ENCODE results near the gene ZNF827.

DNA sequence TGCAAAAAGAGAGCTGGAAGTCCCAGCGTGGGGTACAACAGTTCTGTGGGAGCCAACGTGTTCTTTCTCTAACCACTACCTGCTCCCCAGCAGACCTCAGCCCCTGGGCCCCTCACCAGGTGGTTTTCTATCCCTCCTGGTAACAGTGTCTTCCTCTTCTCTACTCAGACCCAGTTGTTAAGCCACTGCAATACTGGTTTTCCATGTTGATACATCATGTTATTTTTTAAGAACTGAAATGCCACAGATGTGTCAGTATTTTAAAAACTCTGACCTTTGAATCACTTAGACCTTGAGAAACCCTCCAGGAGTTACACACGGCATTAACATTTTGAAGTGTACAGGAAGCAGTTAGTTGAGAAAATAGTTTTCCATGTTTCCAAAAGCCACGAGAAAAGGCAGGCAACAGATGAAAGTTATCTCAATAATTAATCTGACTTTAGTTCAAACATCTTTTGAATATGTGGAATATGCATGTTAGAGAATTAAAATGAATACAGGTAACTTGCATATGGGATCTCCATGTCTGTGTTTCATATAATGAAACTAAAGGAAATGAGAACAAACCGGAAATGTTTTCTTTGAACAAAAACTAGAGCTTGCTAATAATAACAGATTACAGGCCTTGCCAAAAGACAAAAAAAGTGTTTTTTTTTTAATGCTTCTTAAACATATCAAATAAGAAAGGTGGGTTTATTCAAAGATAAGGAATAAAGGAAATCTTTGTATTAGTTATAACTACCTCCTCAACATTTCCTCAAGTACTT lies 108.8 kb downstream of the ZNF827 start:
- TF ChIP-seq, protein P1, sequence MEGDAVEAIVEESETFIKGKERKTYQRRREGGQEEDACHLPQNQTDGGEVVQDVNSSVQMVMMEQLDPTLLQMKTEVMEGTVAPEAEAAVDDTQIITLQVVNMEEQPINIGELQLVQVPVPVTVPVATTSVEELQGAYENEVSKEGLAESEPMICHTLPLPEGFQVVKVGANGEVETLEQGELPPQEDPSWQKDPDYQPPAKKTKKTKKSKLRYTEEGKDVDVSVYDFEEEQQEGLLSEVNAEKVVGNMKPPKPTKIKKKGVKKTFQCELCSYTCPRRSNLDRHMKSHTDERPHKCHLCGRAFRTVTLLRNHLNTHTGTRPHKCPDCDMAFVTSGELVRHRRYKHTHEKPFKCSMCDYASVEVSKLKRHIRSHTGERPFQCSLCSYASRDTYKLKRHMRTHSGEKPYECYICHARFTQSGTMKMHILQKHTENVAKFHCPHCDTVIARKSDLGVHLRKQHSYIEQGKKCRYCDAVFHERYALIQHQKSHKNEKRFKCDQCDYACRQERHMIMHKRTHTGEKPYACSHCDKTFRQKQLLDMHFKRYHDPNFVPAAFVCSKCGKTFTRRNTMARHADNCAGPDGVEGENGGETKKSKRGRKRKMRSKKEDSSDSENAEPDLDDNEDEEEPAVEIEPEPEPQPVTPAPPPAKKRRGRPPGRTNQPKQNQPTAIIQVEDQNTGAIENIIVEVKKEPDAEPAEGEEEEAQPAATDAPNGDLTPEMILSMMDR (IDR thresholded peaks at IDR 0.05; ENCODE audit: poor library complexity, severe bottlenecking), result no peak
- TF ChIP-seq TAF1 (IDR thresholded peaks at IDR 0.05; ENCODE audit: low read depth) (no peak), EP300 (conservative IDR thresholded peaks at IDR 0.05; ENCODE audit: poor library complexity, severe bottlenecking) (no peak), RAD21 (conservative IDR thresholded peaks at IDR 0.05) (no peak), EZH2 (IDR thresholded peaks at IDR 0.05; ENCODE audit: borderline replicate concordance, insufficient read depth, low read length, poor library complexity, severe bottlenecking) (no peak), POLR2AphosphoS5 (IDR thresholded peaks at IDR 0.05) (no peak), MXI1 (conservative IDR thresholded peaks at IDR 0.05; ENCODE audit: poor library complexity, severe bottlenecking) (no peak), SMC3 (conservative IDR thresholded peaks at IDR 0.05; ENCODE audit: poor library complexity) (no peak)
- TF ChIP-seq, protein P2, sequence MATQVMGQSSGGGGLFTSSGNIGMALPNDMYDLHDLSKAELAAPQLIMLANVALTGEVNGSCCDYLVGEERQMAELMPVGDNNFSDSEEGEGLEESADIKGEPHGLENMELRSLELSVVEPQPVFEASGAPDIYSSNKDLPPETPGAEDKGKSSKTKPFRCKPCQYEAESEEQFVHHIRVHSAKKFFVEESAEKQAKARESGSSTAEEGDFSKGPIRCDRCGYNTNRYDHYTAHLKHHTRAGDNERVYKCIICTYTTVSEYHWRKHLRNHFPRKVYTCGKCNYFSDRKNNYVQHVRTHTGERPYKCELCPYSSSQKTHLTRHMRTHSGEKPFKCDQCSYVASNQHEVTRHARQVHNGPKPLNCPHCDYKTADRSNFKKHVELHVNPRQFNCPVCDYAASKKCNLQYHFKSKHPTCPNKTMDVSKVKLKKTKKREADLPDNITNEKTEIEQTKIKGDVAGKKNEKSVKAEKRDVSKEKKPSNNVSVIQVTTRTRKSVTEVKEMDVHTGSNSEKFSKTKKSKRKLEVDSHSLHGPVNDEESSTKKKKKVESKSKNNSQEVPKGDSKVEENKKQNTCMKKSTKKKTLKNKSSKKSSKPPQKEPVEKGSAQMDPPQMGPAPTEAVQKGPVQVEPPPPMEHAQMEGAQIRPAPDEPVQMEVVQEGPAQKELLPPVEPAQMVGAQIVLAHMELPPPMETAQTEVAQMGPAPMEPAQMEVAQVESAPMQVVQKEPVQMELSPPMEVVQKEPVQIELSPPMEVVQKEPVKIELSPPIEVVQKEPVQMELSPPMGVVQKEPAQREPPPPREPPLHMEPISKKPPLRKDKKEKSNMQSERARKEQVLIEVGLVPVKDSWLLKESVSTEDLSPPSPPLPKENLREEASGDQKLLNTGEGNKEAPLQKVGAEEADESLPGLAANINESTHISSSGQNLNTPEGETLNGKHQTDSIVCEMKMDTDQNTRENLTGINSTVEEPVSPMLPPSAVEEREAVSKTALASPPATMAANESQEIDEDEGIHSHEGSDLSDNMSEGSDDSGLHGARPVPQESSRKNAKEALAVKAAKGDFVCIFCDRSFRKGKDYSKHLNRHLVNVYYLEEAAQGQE (IDR thresholded peaks at IDR 0.05; ENCODE audit: borderline replicate concordance), result no peak

Data from neural cell (in vitro differentiated cells).